ENCODE measurements around the gene CSGALNACT2.
"Not testable (repeated sequence)": the region's sequence is repeated elsewhere in the genome, so short reads cannot be mapped to it uniquely, and the experiment has no call there.

The CSGALNACT2 gene

DNA sequence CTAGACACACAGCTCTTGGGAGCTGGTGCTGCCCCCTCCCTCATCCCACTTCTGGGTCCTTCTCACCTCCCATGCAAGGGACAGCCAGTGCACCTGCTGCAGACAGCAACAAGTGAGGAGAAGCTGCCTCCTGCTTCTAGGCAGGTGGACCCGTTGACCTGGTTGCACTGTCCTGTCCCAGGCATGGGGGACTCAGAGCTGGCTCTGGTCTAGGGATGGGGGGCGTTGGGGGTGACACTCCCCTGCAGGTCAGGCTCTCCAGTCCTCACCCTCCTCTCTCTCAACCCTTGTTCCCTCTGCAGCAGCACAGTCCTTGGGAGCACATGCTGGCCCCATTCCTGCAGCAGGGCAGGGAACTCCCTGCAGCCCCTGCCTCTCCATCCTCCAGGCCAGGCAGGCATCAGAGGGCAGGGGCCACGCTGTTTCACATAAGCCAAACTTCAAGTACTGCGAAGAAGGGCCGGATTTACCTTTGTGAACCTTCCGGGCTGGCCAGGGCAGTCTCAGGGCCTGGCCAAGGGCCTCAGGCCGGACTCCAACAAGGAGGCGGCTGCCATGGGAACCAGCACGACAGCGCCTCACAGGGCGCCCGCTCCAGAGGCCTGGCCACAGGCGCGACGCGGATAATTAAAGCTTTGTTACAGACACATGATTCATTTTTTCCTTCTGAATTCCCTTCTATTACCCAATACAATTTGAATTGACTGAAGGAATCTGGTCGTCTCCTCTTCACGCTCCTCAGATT lies 80.1 kb downstream of the CSGALNACT2 start:
- no peak for DNase-seq

DNA sequence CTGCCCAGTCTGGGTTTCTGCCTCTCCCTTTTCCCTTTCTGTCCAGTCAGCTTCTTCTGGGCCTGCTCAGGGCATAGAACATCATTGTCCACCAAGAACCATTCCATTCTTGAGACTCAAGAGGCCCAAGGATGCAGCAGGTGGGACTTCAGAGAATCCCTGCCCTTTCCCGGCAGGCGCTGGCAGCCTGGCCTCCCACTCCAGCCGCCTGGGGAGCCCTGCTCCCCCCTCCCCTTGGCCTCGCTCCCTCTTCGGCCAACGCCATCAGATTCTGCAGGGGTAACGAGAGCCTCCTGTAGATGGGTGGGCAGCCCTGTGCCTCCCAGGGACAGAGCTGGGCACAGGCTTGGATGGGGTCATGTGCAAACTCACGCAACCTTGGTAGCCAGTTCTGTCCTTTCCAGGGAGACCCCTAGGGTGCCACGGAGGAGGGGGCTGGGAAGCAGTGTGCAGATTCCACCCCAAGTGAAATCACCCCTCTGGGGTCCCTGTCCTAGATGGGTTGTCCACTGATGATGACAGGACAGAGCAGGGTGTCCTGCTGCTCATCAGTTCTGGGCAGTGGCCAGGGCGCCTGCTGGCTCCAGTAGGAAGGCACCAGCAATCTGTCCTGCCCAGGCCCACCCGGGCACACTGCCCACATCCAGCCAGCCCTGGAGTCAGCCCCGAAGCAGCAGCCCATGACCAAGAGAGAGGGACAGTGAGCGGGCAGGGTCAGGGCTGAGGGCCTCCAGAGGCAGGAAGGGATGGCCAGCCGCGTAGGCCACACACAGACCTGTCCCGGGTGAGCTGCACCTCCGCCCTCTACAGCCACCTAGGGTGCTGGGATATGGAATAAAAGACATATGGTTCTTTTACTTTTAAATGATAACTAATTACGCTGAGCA lies 80.9 kb downstream of the CSGALNACT2 start:
- no peak for DNase-seq

DNA sequence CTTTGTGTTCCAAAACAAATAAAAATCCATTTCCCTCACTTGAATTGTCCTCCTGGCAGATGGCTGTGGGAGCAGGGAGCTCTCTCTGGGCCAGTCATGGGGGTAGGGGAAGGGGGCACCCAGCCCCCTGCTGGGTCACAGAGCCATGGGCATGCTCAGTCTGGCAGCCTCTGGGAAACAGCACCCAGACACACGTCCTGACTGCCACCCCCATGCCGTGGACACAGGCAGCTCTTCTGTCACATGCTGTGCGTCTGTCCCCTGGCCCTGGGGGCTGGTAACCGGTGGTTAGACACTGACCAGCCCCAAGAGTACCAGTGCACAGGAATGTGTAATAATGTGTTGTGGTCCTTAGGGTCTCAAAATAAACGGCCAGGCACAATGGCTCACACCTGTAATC lies 81.6 kb downstream of the CSGALNACT2 start:
- no peak for DNase-seq

DNA sequence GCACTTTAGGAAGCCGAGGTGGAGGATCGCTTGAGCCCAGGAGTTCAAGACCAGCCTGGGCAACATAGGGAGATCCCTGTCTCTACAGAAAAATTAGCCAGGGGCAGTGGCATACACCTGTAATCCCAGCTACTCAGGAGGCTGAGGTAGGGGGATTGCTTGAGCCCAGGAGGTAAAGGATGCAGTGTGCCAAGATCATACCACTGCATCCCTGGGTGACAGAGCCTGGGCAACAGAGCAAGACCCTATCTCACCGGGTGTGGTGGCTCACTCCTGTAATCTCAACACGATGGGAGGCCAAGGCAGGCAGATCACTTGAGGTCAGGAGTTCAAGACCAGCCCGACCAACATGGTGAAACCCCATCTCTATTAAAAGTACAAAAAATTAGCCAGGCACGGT lies 82.0 kb downstream of the CSGALNACT2 start:
- DNase-seq: not testable (repeated sequence)

DNA sequence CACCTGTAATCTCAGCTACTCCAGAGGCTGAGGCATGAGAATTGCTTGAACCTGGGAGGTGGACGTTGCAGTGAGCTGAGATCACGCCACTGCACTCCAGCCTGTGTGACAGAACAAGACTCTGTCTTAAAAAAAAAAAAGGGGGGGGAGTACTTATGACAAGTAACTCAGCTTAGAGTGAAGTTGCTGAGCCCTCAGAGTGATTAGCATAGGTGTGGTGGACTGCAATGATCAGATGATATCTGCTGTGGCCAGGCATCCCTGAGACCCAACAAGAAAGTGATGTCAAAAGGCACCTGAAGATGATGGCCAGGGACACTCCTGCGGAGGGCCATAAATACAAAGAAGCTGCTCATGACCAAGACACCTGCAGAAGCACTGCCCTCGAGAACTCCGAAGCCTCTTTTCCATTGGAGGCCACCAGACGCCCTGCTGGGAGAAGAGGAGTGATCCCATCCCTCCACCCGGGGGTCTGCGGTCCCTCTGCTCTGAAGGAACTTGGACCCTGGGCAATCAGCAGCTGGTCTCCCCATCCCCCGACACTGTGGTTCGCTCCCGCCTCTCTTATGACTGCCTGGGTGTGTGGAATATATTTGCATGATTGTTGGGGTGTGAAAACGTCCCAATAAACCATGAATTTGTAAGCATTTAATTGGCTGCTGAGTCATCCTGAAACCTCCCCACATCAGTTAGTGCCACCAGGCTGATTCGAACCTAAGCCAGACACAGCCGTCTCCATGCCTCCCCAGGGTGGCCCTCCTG lies 82.6 kb downstream of the CSGALNACT2 start:
- no peak for DNase-seq

DNA sequence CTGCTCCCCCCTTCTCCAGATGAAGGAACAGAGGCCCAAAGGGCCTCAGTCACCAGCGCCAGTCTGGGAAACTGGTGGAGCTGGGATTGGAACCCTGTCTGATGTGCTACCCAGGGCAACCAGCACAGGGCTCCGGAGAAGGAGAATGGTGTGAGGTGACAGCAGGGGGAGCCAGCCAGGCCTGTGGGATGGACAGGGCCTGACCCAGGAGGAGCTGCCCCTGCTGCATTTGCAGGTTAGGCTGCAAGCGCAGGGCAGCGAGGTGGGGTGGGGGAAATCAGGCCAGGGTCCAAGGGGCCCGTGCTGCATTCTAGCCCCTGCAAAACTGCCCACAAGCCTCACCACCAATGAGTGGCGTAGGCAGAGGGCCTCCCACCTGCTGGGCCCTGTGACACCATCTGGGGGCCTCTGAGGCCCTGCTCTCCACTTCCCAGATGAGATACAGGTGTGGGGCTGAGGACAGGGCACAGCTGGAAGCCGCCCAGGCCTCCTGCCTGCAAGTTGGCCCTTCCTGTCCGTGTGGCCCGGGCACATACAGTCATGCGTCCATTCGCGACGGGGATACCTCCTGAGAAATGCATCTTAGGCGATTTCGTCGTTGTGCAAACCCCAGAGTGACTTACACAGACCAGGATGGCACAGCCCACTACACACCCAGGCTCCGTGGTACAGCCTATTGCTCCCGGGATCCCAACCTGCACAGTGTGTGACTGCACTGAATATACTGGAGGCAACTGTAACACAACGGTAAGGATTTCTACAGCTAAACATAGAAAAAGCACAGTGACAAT lies 83.4 kb downstream of the CSGALNACT2 start:
- DNase-seq: no peak

DNA sequence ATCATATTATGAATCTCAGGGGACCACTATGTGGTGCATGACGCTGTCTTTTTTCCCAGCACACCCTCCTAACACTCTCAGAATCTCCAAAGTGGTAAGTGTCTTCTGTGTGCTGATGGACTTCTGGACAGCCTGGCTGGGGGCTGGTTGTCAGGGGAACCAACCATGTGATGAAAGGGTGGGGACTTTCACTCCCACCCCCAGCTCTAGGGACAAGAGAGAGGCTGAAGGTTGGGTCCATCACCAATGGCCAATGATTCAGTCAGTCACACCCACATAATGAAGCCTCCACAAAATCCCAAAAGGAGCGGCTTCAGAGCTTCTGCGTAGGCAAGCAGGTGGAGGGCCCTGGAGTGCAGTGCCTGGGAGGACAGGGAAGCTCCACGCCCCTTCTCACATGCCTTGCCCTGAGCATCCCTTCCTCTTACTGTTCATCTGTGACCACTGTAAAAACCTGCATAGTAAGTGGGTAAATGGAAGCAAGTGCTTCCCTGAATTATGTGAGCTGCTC lies 84.0 kb downstream of the CSGALNACT2 start:
- no peak for DNase-seq

DNA sequence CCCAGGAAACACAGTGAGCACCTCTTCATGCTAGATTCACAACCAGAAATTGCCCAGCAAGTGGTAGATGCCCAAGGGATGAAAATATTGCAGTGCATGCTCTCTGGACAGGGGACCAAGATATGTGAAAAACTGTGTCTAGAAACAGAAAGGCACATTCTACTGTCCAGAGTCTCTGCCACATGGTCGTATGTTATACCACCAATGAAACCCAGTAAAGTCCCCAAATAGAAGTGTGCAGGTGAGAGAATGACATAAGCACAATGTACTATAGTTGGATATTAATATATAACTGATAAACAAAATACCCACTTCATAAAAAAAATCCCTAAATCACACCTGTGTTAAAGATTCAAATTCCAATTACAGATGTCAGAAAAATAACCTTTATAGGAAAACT lies 84.8 kb downstream of the CSGALNACT2 start:
- no peak for DNase-seq

DNA sequence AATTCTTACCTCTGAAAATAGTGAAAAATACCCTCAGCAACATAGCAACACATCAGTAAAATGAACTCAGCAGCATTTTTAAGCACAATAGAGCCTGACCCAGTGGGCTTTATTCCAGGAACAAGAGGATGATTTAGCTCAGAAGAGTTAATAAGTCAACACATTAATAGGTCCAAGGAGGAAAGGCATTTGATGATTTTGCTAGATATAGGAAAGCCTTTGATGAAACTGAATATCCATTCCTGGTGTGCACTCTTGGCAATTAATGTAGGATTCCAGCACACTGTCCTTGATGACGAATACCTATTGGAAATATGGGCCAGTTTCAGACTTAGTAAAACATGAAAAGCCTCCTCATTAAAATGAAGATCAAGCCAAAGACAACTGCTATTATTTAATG lies 86.1 kb downstream of the CSGALNACT2 start:
- DNase-seq: no peak

DNA sequence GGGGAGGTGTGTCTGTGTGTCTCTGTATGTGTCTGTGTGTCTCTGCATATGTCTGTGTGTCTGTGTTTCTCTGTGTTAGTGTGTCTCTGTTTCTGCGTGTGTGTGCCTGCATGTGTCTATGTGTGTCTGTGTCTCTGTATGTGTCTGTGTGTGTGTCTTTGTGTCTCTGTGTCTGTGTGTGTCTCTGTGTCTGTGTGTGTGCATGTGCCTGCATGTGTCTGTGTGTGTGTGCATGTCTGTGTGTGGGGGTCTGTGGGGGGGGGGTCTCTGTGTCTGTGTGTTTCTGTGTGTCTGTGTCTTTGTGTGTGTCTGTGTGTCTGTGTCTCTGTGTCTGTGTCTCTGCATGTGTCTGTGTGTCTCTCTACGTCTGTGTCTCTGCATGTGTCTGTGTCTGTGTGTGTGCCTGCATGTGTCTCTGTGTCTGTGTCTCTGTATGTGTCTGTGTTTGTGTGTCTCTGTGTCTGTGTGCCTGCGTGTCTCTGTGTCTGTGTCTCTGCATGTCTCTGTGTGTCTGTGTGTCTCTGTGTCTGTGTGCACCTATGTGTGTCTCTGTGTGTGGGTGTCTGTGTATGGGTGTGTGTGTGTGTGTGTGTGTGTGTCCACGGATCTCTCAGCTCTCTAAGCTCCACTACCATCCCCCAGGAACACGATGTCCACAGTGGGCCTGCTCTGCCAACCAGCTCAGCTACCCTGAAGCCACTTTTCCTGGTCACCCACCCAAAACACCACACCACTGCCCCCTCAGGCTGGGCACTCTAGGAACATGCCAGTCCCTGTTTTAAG lies 87.0 kb downstream of the CSGALNACT2 start:
- DNase-seq: no peak

DNA sequence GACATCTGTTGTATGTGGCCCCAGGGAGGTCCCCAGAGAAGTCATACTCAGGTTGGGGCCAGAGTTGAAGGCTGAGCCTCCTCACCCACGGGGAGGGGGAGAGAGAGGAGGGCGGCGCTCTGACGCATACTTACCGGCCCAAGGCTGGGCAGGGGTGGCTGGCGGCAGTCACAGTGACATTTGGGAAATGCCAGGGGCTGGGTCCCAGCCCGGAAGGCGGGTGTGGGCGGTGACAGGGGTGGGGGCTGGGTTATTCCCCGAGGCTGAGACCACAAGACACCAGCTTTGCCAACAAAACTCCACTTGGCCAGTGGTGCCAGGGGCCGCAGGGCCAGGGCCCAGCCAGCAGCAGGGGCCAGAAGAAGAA lies 87.5 kb downstream of the CSGALNACT2 start:
- DNase-seq: no peak

DNA sequence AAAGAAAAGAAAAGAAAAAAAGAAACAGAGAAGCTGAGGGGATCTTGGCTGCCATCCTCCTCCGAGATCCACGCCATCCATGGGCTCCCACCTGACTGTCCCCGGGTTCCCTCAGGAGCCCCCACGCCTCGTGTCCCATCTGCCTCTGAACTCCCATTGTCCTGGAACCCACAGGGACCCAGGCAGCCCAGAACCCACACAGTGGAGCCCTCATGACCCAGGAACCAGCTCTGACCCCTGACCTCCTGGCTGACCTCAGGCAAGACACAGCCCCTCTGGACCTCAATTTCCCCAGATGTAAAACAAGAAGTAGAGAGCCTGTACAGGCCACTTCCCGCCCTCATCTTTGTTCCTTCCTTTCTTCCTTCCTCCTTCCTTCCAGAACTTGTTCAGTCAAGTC lies 88.2 kb downstream of the CSGALNACT2 start:
- no peak for DNase-seq

DNA sequence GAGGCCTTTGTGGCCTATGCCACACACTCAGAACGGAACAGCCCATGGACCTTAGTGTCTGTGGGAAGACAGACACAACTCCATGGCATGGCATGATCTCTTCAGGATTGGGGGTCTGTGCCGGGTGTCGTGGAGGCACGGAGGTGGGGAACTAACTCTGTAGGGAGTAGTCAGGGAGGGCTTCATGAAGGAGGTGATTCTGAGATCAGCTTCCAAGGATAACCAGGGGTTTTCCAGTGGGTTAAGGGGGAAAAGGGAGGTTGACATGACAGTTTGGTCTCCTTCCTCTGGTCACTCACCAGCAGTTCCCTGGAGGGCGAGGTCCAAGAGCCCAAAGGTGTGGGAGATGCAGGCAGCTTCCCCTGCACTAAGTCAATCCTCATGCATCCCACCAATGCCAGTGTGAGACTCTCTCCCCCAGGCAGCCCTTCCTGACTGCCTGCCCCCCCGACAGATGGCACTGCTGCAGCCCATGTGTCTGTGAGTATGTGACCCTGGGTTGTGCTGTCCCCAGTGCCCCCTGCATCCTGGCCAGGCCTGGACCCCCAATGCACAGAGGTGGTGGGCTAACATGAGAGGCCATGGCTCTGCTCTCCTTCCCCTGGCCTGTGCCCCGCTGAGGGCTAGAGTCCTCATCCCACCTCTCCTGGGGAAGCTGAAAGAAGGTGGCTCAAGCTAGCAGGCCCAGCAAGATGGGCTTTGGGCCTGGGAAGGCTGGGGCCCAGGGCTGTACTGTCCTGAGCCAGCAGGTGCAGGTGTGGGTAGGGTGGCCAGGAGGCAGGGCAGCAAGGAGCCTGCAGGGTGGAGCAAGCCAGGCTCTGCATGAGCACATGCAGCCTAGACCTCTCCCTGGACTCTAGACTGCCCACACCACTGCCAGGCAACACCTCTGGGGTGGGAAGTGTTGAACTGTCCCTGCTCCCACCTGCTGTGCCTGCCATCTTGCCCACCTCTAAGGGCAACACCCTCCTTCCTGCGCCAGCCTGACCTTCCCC lies 88.9 kb downstream of the CSGALNACT2 start:
- DNase-seq: no peak

DNA sequence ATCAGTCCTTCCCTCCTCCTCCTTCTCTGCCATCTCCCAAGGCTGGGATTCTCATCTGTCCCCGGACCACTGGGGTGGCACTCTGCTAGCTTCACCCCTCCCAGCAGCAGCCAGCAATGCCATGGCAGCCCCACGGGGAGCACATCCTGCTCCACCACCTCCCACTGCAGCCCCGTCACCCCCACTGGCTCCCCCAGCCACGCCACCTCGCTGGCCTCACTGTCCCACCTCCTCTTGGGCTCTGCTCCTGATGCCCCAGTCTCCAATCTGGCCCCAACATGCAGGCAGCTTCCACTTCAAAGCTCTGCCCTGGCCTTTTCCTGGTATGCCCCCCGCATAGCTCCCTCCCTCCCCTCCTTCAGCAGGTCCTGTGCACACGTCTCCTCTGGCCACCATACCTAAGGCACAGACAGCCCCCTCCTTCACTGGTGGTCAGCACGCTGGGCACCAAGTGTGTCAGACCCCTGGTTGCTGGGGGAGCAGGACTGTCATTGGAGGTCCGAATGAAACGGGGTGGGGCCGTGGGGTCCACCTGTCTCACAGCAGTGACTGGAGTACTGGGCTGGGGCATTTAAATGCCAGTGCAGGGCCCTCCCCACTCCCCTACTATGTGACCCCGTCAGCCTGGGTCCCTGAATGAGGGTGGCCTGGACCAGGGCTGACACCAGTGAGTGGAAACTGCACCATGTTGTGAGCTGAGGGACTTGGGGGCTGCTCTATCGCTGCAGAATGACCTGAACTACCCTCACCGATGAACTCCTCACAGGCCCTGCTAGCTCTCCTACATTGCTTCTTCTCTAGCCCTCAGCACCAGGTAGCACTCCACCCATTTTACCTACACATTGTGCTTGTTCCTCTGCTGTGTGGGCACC lies 89.9 kb downstream of the CSGALNACT2 start:
- DNase-seq: no peak

DNA sequence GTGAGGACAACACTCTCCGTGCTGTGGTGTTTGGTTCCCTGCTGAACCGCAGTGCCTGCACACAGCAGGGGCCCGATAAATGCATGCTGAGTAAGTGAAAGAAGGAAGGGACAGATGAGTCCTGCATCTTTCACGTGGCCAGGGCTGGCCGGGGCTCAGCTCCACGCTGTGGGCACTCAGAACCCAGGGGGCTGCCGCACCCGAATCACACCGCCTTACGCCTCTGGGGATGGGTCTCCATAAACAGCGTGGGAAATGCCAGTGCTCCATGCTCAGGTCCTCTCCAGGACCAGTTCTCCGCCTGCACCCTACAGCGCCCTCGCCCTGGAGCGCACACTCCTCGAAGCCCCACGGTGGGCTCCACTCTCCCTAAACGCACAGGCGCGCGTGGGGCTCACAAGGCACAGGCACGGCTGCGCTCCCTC lies 90.5 kb downstream of the CSGALNACT2 start:
- no peak for DNase-seq

DNA sequence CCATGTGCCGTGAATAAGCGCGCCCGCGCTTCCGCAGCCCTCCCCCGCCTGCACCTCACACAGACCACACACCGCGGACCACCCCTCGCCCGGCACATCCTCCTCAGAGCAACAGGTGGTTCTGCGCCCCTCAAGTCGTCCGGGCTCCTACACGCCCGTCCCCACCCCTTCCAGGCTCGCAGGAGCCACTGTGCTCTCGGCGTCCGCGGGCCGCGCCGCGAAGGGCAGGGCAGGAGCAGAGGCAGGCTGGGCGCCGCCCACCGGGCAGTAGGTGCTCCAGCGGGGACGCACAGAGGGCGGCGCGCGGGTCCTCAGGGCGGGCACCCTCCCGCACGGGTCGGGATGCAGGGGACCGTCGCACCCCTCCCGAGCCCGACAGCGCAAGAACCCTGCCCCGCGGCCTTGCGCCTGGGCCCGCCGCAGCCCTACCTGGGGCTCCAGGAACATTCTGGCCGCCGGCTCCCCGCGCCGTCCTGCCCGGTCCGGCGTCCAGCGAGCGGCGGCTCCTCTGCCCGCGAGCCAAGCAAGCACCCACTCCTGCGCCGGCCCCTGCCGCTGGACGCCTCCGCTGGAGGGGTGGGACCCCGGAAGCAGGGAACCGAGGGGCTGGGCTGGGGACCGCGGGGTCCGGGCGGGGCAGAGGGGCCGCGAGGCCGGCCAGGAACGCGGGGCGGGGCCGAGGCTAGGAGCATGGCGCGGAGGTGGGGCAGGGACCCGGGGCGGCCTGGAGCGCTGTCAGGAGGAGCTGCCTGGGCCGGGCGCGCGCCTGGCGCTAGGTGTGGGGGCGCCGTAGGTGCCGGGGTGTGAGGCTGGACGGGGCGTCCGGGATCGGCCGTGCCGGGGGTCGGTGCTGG lies 91.2 kb downstream of the CSGALNACT2 start:
- DNase-seq: no peak

DNA sequence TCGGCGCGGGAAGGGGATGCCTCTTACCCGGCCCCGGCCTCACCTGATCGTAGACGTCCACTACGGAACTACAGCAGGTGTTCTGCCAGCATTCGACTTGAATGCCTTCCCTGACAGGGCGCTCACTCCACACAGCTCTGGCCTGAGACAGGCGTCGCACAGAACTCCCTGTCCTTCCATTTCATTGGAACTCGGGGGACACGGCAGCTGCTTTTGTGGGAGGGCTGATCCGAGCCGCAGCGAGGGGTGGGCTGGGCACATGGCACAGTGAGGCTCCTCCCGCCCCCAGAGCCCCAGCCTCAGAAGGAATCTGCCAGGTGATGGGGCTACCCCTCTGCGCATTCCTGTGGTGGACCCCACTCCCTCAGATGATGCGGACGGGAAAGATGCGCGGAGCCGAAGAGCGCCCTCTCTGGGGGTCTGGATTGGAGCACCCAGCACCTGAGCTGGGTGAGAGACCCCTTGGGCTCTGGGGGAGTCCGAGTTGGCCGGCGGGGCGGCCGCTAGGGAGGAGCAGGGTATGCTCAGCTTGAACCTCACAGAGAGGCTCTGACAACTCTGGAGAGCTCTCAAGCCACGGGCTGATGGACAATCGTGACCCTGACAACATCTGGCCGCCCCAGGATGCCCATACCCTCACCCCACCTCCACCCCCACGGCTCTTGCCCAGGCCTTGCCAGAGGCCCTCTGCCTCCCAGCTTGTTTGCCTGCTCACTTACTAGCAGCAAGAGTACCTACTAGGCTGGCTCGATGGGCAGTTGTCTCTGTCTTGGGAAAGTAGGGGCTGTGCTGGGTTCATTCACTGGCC lies 92.1 kb downstream of the CSGALNACT2 start:
- no peak for DNase-seq

All from KG1 (cell line).